MCF 10A (cell line): ENCODE results near the gene CTBP1. TPM values are rescaled to one million over a fixed set of nuclear protein-coding genes. Genes with fewer than 3 reads are reported as not detected.

Source experiments
- BruUV-seq: library from RNA; stranded (reverse); fragments of 400-500 nt; replicated peaks from 2 replicates; lab custom pipeline; 2021; lab: Mats Ljungman, UMichigan
- CTCF ChIA-PET: fragments of 300-600 bp; sonication (Branson Sonifier 250); formaldehyde crosslinking; extraction: SDS; loops from one replicate; lab custom pipeline; 2021; ENCODE audit warnings: antibody characterized with exemption, inconsistent platforms; lab: Yijun Ruan, JAX
- POLR2A ChIA-PET: fragments of 300-600, 350-650 bp; sonication (Branson Sonifier 250); formaldehyde crosslinking; extraction: SDS; loops from one replicate; lab custom pipeline; 2020; ENCODE audit warnings: antibody characterized with exemption, inconsistent platforms; lab: Yijun Ruan, JAX
- DNase-seq: peaks from one replicate; pipeline ENCODE4 v3.0.0-alpha.2; 2018; ENCODE audit not compliant: unreplicated experiment
- H3K27ac Mint-ChIP-seq: one replicate; pipeline ENCODE4 v1.8.0; 2022; ENCODE audit warnings: mild to moderate bottlenecking, low read depth, mixed read lengths; ENCODE audit not compliant: unreplicated experiment
- H3K27me3 Mint-ChIP-seq: one replicate; pipeline ENCODE4 v1.8.0; 2022; ENCODE audit warnings: mixed read lengths; ENCODE audit not compliant: insufficient read depth, unreplicated experiment
- H3K36me3 Mint-ChIP-seq: one replicate; pipeline ENCODE4 v1.8.0; 2022; ENCODE audit warnings: mild to moderate bottlenecking, moderate library complexity, mixed read lengths; ENCODE audit not compliant: insufficient read depth, unreplicated experiment
- H3K4me1 Mint-ChIP-seq: one replicate; pipeline ENCODE4 v1.8.0; 2022; ENCODE audit warnings: mixed read lengths; ENCODE audit not compliant: insufficient read depth, unreplicated experiment
- H3K4me3 Mint-ChIP-seq: one replicate; pipeline ENCODE4 v1.8.0; 2022; ENCODE audit warnings: mild to moderate bottlenecking, moderate library complexity, mixed read lengths; ENCODE audit not compliant: unreplicated experiment
- H3K9me3 Mint-ChIP-seq: one replicate; pipeline ENCODE4 v1.8.0; 2022; ENCODE audit warnings: mixed read lengths; ENCODE audit not compliant: unreplicated experiment
- CTCF ChIP-seq: fragments of 200-600 bp; IDR thresholded peaks from one replicate; pipeline ENCODE4 v1.8.0; 2022; ENCODE audit warnings: antibody characterized with exemption, mild to moderate bottlenecking; ENCODE audit not compliant: unreplicated experiment
- intact Hi-C: fragments of 100-400 bp; cut with micrococcal nuclease; formaldehyde crosslinking; loops from 2 replicates; pipeline ENCODE4 v1.14.1; 2022
- total RNA-seq: library from RNA; stranded (reverse); gene quantifications from 2 replicates; pipeline ENCODE4 v1.2.3, GENCODE V29; 2022

Gene CTBP1
- total RNA-seq, 1 experiment from 2014 or later: 152 TPM

GRCh38 chr4:1261107-1261928, 12.4 kb upstream of the CTBP1 start:
- Mint-ChIP-seq H3K27ac (no peak overlapping the region), H3K9me3 (peaks cover 17% of the 10 kb centered on the region), H3K36me3 (no peaks in the 10 kb centered on the region), H3K27me3 (peaks cover 15% of the 10 kb centered on the region), H3K4me3 (no peak overlapping the region), H3K4me1 (no peaks in the 10 kb centered on the region)
- intact Hi-C loops: no loop called here
- no peak for TF ChIP-seq CTCF
- ChIA-PET CTCF (interaction anchor here (0.9 kb wide), 1 partner anchor 131 kb away, joined by 4 read pairs; no protein-coding TSS in a partner anchor), POLR2A (interaction anchor here (0.9 kb wide), 1 partner anchor 130 kb away, joined by 3 read pairs; no protein-coding TSS in a partner anchor)
- no TSS peak for BruUV-seq
- no peak for DNase-seq

GRCh38 chr4:1260418-1261106, 11.6 kb upstream of the CTBP1 start:
- no peak overlapping the region for H3K4me3 Mint-ChIP-seq

GRCh38 chr4:1259966-1260365, 11.0 kb upstream of the CTBP1 start:
- no peak for DNase-seq
- BruUV-seq: no TSS peak
- CTCF ChIA-PET: interaction anchor here (1.4 kb wide), 1 partner anchor 94 kb away, joined by 5 read pairs; no protein-coding TSS in a partner anchor
- H3K9me3 Mint-ChIP-seq: peaks cover 28% of the 10 kb centered on the region
- no peak overlapping the region for H3K4me3 Mint-ChIP-seq
- H3K4me1 Mint-ChIP-seq: peaks cover 1% of the 10 kb centered on the region
- H3K27me3 Mint-ChIP-seq: peaks cover 15% of the 10 kb centered on the region
- intact Hi-C loops: no loop called here
- POLR2A ChIA-PET: interaction anchor here (0.6 kb wide), 1 partner anchor 413 kb away, joined by 3 read pairs; no protein-coding TSS in a partner anchor
- no peak overlapping the region for H3K27ac Mint-ChIP-seq
- TF ChIP-seq CTCF: no peak
- H3K36me3 Mint-ChIP-seq: no peaks in the 10 kb centered on the region

More at GRCh38 chr4:1260418-1261106, 11.6 kb upstream of the CTBP1 start:
- H3K9me3 Mint-ChIP-seq: peaks cover 25% of the 10 kb centered on the region
- BruUV-seq: no TSS peak
- H3K36me3 Mint-ChIP-seq: no peaks in the 10 kb centered on the region
- intact Hi-C loops: no loop called here
- H3K4me1 Mint-ChIP-seq: no peaks in the 10 kb centered on the region
- DNase-seq: no peak
- POLR2A ChIA-PET: interaction anchor here (0.9 kb wide), 1 partner anchor 129 kb away, joined by 3 read pairs; no protein-coding TSS in a partner anchor
- no peak for TF ChIP-seq CTCF
- CTCF ChIA-PET: interaction anchor here (0.9 to 1.4 kb wide), 2 partner anchors 94 to 130 kb away, joined by 4 to 5 read pairs; no protein-coding TSS in a partner anchor
- H3K27ac Mint-ChIP-seq: no peak overlapping the region
- H3K27me3 Mint-ChIP-seq: peaks cover 15% of the 10 kb centered on the region

- Mint-ChIP-seq H3K27ac (no peak overlapping the region), H3K4me1 (peaks cover 8% of the 10 kb centered on the region), H3K36me3 (no peaks in the 10 kb centered on the region), H3K9me3 (peaks cover 43% of the 10 kb centered on the region), H3K27me3 (peaks cover 15% of the 10 kb centered on the region), H3K4me3 (no peak overlapping the region)
- BruUV-seq: no TSS peak
- TF ChIP-seq CTCF: no peak
- DNase-seq: no peak
- ChIA-PET POLR2A (interaction anchor here (0.9 kb wide), 1 partner anchor 32 kb away, joined by 3 read pairs; no protein-coding TSS in a partner anchor), CTCF (interaction anchor here (0.6 to 1.5 kb wide), 4 partner anchors 89 to 165 kb away, joined by 3 to 4 read pairs (median 4); no protein-coding TSS in a partner anchor)
- intact Hi-C loops: no loop called here
Observed at GRCh38 chr4:1258457-1258856, 9.5 kb upstream of the CTBP1 start.
